Measurements from ENCODE around the gene RHEX.

The RHEX gene

GRCh38 chr1:206112600-206113301 lies 59.8 kb downstream of the RHEX start:
- no peak for DNase-seq (ENCODE audit: low read depth)
- no peak for TF ChIP-seq CTCF (conservative IDR thresholded peaks at IDR 0.05; ENCODE audit: low read depth, low read length)
- no peak overlapping the region for H3K4me3 ChIP-seq (ENCODE audit: low read length)

GRCh38 chr1:206114692-206115640 lies 62.0 kb downstream of the RHEX start:
- no peak for TF ChIP-seq CTCF (conservative IDR thresholded peaks at IDR 0.05; ENCODE audit: low read depth, low read length)
- DNase-seq (ENCODE audit: low read depth): no peak

GRCh38 chr1:206115791-206116190 lies 62.8 kb downstream of the RHEX start:
- H3K4me3 ChIP-seq (ENCODE audit: low read length): no peak overlapping the region
- no peak for TF ChIP-seq CTCF (conservative IDR thresholded peaks at IDR 0.05; ENCODE audit: low read depth, low read length)
- no peak for DNase-seq (ENCODE audit: low read depth)

More at GRCh38 chr1:206114692-206115640, 62.0 kb downstream of the RHEX start:
- H3K4me3 ChIP-seq (ENCODE audit: low read length): no peak overlapping the region

GRCh38 chr1:206116191-206116872 lies 63.4 kb downstream of the RHEX start:
- TF ChIP-seq CTCF (conservative IDR thresholded peaks at IDR 0.05; ENCODE audit: low read depth, low read length): no peak
- no peak overlapping the region for H3K4me3 ChIP-seq (ENCODE audit: low read length)

GRCh38 chr1:206116873-206117150 lies 63.8 kb downstream of the RHEX start:
- DNase-seq (ENCODE audit: low read depth): no peak
- no peak for TF ChIP-seq CTCF (conservative IDR thresholded peaks at IDR 0.05; ENCODE audit: low read depth, low read length)
- H3K4me3 ChIP-seq (ENCODE audit: low read length): peak overlapping the region; percentile 34

More at GRCh38 chr1:206116191-206116872, 63.4 kb downstream of the RHEX start:
- DNase-seq (ENCODE audit: low read depth): no peak

- no peak for DNase-seq (ENCODE audit: low read depth)
- peak within 1 kb of the TSS; percentile 34 for H3K4me3 ChIP-seq (ENCODE audit: low read length)
These were observed 64.4 kb downstream of the RHEX start, which contains the start of gene AVPR1B for GRCh38 chr1:206117151-206117948. AVPR1B (minus strand) TSS chr1:206117388; CDS start chr1:206116890, 498 bp downstream.

More at GRCh38 chr1:206117151-206117948, 64.4 kb downstream of the RHEX start, which contains the start of gene AVPR1B:
- no peak for TF ChIP-seq CTCF (conservative IDR thresholded peaks at IDR 0.05; ENCODE audit: low read depth, low read length)

All from retinal pigment epithelial cell (primary cell).